UCSD-AML1 (cell line): ENCODE results near the gene WDR37.
"Not testable (repeated sequence)": the region's sequence is repeated elsewhere in the genome, so short reads cannot be mapped to it uniquely, and the experiment has no call there.

Experiments
- DNase-seq: peaks from one replicate; lab custom pipeline; 2025; ENCODE audit not compliant: unreplicated experiment; lab: John Stamatoyannopoulos, UW

WDR37 gene

GRCh38 chr10:1101946-1102345 lies 45.8 kb downstream of the WDR37 start:
- no peak for DNase-seq

DNA sequence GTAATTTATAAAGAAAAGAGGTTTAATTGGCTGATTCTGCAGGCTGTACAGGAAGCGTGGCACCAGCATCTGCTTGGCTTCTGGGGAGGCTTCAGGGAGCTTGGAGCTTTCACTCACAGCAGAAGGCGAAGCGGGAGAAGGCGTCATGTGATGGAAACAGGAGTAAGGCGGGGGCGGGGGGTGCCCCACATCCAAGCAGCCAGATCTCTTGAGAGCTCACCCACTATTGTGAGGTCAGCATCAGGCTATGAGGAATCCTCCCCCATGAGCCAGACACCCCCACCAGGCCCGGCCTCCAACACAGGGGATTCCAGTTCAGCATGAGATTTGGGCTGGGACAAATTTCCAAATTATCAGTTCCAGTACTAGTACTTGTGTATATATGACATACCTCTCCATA lies 46.2 kb downstream of the WDR37 start:
- no peak for DNase-seq

GRCh38 chr10:1102831-1103230 lies 46.6 kb downstream of the WDR37 start:
- no peak for DNase-seq

GRCh38 chr10:1103551-1103950 lies 47.4 kb downstream of the WDR37 start:
- no peak for DNase-seq

GRCh38 chr10:1104971-1105370 lies 48.8 kb downstream of the WDR37 start:
- DNase-seq = no peak

DNA sequence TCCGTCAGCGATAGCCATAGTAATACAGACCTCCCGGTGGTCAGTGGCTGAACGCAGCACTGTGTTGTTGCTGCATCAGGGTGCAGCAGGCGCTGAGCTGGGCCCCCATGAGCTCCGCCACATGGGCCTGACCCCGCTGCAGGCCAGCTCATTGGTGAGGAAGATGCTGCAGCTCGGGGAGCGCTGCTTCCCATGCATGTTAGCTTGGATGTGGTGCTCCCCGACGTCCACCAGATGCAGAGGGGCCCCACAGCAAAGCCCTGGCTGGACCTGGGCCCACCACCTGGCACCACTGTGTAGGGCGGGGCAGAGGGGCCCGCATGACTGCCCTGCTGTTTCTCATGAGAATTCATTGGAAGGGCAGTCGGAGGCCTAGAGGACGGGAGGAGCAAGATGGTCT lies 50.8 kb downstream of the WDR37 start:
- DNase-seq = no peak

GRCh38 chr10:1107679-1108078 lies 51.5 kb downstream of the WDR37 start:
- DNase-seq = no peak

- peak; percentile 42 for DNase-seq
Observed at GRCh38 chr10:1109795-1110673, 53.8 kb downstream of the WDR37 start.

DNA sequence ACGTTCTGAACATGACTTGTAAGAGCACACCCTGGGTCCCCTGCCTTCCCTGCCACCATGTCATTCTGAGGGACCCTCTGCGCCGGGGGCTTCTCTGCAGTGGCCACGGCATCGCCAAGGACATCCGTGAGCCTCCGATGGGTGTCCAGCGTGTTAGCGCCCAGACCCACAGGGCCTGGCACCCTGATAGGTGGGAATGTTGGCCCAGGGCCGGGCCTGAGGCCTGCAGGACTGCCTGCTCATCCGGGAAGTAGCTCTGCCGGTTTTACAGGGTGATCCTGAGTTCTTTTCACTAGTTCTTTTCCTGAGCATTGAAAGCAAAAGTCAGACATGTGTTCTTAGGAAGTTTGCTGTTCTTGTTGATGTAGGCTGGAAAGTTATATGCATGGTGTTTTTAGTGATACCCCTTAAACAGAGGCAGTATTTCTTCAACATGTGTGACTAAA lies 54.5 kb downstream of the WDR37 start:
- no peak for DNase-seq

DNA sequence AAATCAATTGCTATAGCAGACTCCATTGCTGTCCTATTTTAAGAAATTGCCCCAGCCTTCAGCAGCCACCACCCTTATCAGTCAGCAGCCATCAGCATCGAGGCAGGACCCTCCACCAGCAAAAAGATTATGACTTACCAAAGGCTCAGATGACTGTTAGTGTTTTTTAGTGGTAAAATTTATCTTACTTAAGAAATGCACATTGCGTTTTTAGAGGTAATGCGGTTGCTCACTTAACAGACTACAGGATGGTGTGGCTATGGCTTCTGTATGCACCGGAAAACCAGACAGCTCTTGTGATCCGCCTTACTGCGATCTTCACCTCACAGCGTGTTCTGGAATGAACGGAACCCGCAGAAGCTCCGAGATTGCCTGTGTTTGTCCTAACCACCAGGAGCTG lies 58.1 kb downstream of the WDR37 start:
- no peak for DNase-seq

DNA sequence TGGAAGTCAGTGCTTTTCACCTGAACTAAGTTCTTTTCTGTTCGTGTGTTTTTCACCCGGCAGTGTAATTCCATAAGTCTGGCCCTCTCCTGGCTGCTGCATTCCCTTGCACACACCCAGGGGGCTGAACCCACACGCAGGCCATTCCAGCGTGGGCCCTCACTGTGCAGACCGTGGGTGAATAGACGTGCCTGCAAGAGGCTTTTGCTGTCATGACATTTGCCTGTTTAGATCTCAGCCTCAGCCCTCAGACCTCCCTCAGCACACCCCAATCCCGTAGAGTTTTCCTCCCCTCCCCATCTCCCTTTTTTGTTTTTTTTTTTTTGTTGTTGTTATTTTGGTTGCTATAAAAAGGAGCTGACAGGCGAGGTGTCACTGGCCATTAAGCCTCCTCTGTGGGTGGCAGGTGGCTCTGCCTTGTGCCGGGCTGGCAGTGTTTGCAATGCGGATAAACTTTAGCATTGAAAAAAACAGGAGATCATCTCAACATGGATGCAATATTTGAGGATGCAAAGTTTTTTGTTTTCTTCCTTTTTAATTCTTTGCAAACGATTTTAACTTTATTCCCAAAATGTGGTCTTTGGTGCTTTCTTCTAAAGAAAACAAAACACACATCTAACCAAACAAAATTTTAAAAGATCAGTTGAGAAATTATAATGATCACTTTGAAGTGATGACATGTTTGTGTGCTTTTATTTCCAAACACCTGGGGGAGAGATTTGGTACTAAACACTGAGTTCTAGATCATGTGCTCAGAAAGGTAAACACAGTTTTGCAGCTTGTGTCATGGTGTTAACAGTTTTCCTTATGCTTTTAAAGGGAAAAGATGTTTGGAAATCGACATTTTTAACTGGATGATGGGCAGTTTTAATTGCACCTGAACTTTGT lies 58.8 kb downstream of the WDR37 start:
- DNase-seq = no peak

GRCh38 chr10:1115607-1115955 lies 59.4 kb downstream of the WDR37 start:
- no peak for DNase-seq

DNA sequence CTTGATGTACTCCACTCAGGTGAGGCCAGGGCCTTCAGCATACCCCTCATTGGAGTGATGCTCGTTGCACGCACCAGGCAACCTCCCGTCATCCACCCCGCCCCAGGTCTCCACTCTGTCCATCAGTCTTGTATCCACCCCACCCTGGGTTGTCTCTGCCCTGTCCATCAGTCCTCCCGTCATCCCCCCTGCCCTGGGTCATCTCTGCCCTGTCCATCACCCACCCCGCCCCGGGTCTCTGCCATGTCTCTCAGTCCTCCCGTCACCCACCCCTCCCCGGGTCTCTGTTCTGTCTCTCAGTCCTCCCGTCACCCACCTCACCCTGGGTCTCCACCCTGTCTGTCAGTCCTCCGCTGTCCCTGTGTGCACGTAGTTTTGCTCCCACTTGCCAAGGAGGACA lies 59.9 kb downstream of the WDR37 start:
- DNase-seq = no peak

DNA sequence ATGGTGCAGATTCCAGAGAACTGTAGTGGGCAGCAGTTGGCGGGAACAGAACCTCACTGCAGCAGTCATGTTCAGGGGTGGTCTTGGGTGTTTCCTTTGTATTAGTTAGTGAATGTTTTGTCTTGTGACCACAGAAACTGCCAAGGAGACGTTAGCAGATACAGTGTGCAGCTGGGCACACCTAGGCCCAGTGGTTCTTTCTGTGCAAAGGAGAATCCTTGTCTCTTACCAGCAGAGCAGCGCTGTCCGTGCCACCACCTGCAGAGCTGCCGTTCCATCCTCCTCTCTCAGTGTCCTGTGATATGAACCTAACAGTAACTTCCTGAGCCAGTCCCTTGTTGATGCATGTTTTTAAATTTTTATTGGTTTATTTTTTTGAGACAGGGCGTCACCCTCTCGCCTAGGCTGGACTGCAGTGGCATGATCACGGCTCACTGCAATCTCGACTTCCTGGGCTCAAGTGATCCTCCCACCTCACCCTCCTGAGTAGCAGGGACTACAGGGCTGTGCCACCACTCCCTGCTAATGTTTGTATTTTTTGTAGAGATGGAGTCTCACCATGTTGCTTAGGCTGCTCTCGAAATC lies 60.6 kb downstream of the WDR37 start:
- DNase-seq = no peak

- DNase-seq = no peak
Observed at GRCh38 chr10:1117651-1118050, 61.5 kb downstream of the WDR37 start.

GRCh38 chr10:1118318-1118717 lies 62.1 kb downstream of the WDR37 start:
- not testable (repeated sequence) for DNase-seq

DNA sequence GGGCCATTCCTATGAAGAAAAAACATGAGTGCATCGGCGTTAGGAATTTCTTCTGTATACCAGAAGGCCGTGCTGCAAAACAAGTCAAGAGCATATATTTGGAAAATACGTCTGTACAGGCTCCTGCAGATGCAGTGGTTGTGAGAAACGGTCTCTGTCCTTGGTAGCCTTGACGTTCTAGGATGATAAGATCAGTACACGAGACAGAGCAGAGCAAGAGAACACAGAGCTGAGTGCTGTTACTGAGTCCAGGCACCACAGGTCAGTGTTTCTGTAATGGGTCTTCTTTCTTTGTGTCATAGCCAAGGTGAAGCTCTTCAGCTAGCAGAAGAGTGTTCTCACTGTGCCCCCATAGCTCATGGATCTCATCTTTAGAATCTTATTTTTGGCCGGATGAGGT lies 62.8 kb downstream of the WDR37 start:
- no peak for DNase-seq

GRCh38 chr10:1119501-1119900 lies 63.3 kb downstream of the WDR37 start:
- no peak for DNase-seq

GRCh38 chr10:1120306-1120705 lies 64.1 kb downstream of the WDR37 start:
- DNase-seq = no peak

DNA sequence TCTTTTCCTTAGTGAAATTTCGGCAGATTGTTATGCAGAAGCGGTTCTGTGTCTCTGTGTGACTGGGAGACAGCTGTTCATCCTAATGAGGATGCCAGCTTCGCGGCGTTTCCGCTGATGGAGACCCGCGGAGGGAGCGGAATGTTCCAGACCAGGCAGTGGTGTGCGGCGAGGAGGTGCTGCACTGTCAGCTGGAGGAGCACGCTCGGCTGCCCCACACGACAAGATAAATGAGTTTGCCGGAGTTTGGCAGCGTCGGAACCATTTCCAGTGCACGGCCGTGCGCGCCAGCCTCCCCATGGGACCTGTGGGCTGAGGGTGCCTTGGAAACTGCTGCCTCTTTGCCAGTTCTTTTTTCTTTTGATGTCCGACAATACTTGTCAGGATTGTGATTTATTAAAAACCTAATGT lies 64.6 kb downstream of the WDR37 start:
- no peak for DNase-seq

DNA sequence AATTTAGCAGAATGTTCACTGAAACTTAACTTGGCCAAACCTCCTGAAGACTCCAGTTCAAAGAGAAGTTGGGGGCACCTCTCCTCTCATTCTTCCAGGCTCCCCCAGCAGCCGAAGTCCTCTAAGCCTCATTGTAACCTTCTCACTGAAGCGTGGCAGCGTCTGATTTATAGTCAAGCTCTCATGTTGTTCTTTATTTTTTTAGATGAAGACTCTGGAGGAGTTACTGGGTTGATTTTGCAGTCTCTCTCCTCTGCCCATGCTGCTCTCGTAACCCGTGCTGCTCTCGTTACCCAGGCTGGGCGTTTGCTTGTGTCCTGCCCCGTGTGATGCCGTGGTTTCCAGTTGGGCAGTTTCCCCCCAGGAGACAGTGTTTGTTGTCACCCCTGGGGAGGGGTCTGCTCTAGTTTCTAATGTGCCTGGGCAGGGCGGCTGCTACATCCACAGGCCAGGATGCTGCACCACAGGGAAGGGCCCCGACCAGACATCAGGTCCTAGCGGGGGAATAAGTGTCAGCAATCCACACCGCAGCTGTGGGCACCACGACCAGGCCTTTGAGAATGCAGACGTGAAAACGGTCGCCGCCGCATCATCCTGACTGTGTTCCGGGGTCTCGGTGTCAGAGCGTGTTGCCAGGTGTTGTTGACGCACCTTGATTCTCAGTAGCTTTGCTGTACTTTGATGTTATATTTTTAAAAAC lies 65.2 kb downstream of the WDR37 start:
- DNase-seq = no peak
